Heart left ventricle (tissue), 13 donors: Measurements from ENCODE around the gene GNPTG.

Source experiments
- POLR2A ChIP-seq, 2 donors: fragments of 450-650 bp; IDR thresholded peaks; one replicate each; pipeline ENCODE4 v1.6.1; 2017; ENCODE audit warnings: antibody characterized with exemption in 2 of 2, mild to moderate bottlenecking in 2 of 2, moderate library complexity in 2 of 2
- TF ChIP-seq, protein P1 (sequence below), 12 donors: fragments of 200-600 bp; sonication (generic) in 4 of 12; IDR thresholded peaks; one replicate each; pipeline versions ENCODE4 v1.5.0 to v1.8.0; 2018 to 2022; ENCODE audit warnings: antibody characterized with exemption in 12 of 12, mild to moderate bottlenecking in 5 of 12
- donor health status: ischemic (EF 13 %, LVEDD 7.1; RV severe dilation, severe dysfunction).
- donor health status: DM: no; HTN: yes; CAD: no.
- donor health status: DM: no; HTN: no; CAD: no.
- donor health status: ischemic (EF 25% LVEDD 6.9; RV normal size, moderate dysfunction).
- donor health status: ischemic (EF 25% LVEDD 5.7; RV mildly dilated, moderate dysfunction).
- donor health status: ischemic (EF 35%, LVEDD 5.7; RV mildly dilated, moderate dysfunction).
- donor health status: nonischemic (EF 11% LVEDD 7.7; RV severe dilation, severe dysfunction).
- donor health status: DM: yes; HTN: yes; CAD: no.
- donor health status: PGD.
- donor health status: ischemic (EF 29% LVEDD 5.4; RV normal size, mild dysfunction).
- donor health status: nonischemic (EF 23%, LVEDD 6.1; RV moderate dilation, normal function).

DNA sequence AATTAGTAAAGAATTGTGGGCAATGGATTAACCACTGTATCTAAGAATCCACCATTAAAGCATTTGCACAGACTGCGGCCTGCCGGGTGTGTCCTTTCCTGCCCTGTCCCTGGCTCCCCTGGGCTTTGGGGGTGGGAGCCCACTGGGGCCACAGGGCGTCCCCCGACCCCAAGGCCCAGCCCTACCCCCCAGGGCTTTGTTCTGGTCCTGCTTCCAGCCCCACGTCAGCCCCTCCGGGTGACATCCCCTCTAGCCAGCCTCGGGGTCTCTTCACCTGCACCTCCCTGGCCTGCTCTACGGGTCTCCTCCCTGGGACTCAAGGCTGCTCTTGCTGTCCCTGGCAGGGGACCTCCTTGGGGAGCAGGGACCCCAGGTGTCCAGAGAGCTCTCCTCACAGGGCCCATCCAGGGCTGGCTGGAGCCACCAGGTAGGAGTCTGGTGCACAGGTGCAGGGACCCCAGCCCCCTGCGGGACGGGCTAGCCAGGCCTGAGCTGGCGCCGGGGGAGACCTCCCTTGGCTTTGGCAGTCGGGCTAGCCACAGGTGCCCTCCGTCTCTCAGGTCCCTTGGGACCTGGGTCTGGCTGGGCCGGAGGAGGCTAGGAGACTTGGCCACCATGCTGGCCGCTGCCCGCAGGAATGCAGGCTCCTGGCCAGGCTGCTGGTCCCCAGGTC lies 24.6 kb upstream of the GNPTG start:
- TF ChIP-seq, protein P1, sequence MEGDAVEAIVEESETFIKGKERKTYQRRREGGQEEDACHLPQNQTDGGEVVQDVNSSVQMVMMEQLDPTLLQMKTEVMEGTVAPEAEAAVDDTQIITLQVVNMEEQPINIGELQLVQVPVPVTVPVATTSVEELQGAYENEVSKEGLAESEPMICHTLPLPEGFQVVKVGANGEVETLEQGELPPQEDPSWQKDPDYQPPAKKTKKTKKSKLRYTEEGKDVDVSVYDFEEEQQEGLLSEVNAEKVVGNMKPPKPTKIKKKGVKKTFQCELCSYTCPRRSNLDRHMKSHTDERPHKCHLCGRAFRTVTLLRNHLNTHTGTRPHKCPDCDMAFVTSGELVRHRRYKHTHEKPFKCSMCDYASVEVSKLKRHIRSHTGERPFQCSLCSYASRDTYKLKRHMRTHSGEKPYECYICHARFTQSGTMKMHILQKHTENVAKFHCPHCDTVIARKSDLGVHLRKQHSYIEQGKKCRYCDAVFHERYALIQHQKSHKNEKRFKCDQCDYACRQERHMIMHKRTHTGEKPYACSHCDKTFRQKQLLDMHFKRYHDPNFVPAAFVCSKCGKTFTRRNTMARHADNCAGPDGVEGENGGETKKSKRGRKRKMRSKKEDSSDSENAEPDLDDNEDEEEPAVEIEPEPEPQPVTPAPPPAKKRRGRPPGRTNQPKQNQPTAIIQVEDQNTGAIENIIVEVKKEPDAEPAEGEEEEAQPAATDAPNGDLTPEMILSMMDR (IDR thresholded peaks at IDR 0.05), result no peak
- no peak for TF ChIP-seq POLR2A (IDR thresholded peaks at IDR 0.05)
